MCF 10A (cell line): Measurements from ENCODE around the gene SLC6A3. TPM values are rescaled to one million over a fixed set of nuclear protein-coding genes. Genes with fewer than 3 reads are reported as not detected.

Experiments
- BruUV-seq: library from RNA; stranded (reverse); fragments of 400-500 nt; replicated peaks from 2 replicates; lab custom pipeline; 2021; lab: Mats Ljungman, UMichigan
- CTCF ChIA-PET: fragments of 300-600 bp; sonication (Branson Sonifier 250); formaldehyde crosslinking; extraction: SDS; loops from one replicate; lab custom pipeline; 2021; ENCODE audit warnings: antibody characterized with exemption, inconsistent platforms; lab: Yijun Ruan, JAX
- POLR2A ChIA-PET: fragments of 300-600, 350-650 bp; sonication (Branson Sonifier 250); formaldehyde crosslinking; extraction: SDS; loops from one replicate; lab custom pipeline; 2020; ENCODE audit warnings: antibody characterized with exemption, inconsistent platforms; lab: Yijun Ruan, JAX
- DNase-seq: peaks from one replicate; pipeline ENCODE4 v3.0.0-alpha.2; 2018; ENCODE audit not compliant: unreplicated experiment
- H3K27ac Mint-ChIP-seq: one replicate; pipeline ENCODE4 v1.8.0; 2022; ENCODE audit warnings: mild to moderate bottlenecking, low read depth, mixed read lengths; ENCODE audit not compliant: unreplicated experiment
- H3K27me3 Mint-ChIP-seq: one replicate; pipeline ENCODE4 v1.8.0; 2022; ENCODE audit warnings: mixed read lengths; ENCODE audit not compliant: insufficient read depth, unreplicated experiment
- H3K36me3 Mint-ChIP-seq: one replicate; pipeline ENCODE4 v1.8.0; 2022; ENCODE audit warnings: mild to moderate bottlenecking, moderate library complexity, mixed read lengths; ENCODE audit not compliant: insufficient read depth, unreplicated experiment
- H3K4me1 Mint-ChIP-seq: one replicate; pipeline ENCODE4 v1.8.0; 2022; ENCODE audit warnings: mixed read lengths; ENCODE audit not compliant: insufficient read depth, unreplicated experiment
- H3K4me3 Mint-ChIP-seq: one replicate; pipeline ENCODE4 v1.8.0; 2022; ENCODE audit warnings: mild to moderate bottlenecking, moderate library complexity, mixed read lengths; ENCODE audit not compliant: unreplicated experiment
- H3K9me3 Mint-ChIP-seq: one replicate; pipeline ENCODE4 v1.8.0; 2022; ENCODE audit warnings: mixed read lengths; ENCODE audit not compliant: unreplicated experiment
- CTCF ChIP-seq: fragments of 200-600 bp; IDR thresholded peaks from one replicate; pipeline ENCODE4 v1.8.0; 2022; ENCODE audit warnings: antibody characterized with exemption, mild to moderate bottlenecking; ENCODE audit not compliant: unreplicated experiment
- intact Hi-C: fragments of 100-400 bp; cut with micrococcal nuclease; formaldehyde crosslinking; loops from 2 replicates; pipeline ENCODE4 v1.14.1; 2022
- total RNA-seq: library from RNA; stranded (reverse); gene quantifications from 2 replicates; pipeline ENCODE4 v1.2.3, GENCODE V29; 2022

Gene SLC6A3
- total RNA-seq, 1 experiment from 2014 or later: not detected

DNA sequence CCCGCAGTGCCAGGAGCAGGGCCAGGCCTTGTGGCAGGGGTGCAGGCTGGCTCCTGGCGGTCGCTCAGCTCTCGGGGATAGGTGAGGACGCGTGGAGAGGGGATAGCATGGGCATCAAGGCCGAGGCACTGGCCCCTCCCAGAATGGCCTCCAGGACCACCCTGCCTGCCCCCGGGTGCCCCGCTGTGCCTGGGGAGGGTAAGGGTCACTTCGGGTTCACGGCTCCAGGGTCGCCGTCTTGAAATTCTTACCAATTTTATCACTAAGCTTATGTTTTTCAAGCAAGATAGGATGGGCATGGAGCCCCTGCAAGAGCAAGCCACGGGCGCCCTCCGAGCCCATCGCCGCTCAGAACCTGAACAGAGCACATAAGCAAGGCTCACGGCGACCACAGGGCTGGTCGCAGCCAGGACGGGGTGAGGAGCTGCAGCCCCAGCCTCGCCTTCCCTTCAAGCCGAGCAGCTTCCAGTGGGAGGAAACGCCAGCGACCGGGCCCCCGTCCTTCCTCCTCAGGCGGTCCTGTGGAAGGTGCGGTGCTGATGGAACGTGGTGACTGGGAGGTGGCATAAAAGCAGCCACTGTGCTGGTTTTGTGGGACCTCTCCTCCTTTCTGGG is 86.1 kb downstream of the SLC6A3 start:
- Mint-ChIP-seq H3K4me1 (no peaks in the 10 kb centered on the region), H3K27me3 (peaks cover 54% of the 10 kb centered on the region), H3K27ac (no peak overlapping the region), H3K4me3 (no peak overlapping the region), H3K9me3 (no peaks in the 10 kb centered on the region), H3K36me3 (peaks cover 5% of the 10 kb centered on the region)
- ChIA-PET POLR2A (no interaction called here), CTCF (no interaction called here)
- TF ChIP-seq CTCF: no peak
- DNase-seq: no peak
- BruUV-seq: no TSS peak
- intact Hi-C loops: loop anchor here (10.0 kb wide), 1 partner anchor 286 kb away; no protein-coding TSS in a partner anchor

- H3K4me1 Mint-ChIP-seq: no peaks in the 10 kb centered on the region
- peaks cover 54% of the 10 kb centered on the region for H3K27me3 Mint-ChIP-seq
- intact Hi-C loops: loop anchor here (10.0 kb wide), 1 partner anchor 286 kb away; no protein-coding TSS in a partner anchor
- no TSS peak for BruUV-seq
- H3K9me3 Mint-ChIP-seq: no peaks in the 10 kb centered on the region
- H3K36me3 Mint-ChIP-seq: peaks cover 5% of the 10 kb centered on the region
- no peak overlapping the region for H3K27ac Mint-ChIP-seq
- TF ChIP-seq CTCF: no peak
- POLR2A ChIA-PET: no interaction called here
- CTCF ChIA-PET: no interaction called here
- no peak for DNase-seq
- H3K4me3 Mint-ChIP-seq: no peak overlapping the region
Measured at GRCh38 chr5:1358726-1359025, 86.6 kb downstream of the SLC6A3 start.

DNA sequence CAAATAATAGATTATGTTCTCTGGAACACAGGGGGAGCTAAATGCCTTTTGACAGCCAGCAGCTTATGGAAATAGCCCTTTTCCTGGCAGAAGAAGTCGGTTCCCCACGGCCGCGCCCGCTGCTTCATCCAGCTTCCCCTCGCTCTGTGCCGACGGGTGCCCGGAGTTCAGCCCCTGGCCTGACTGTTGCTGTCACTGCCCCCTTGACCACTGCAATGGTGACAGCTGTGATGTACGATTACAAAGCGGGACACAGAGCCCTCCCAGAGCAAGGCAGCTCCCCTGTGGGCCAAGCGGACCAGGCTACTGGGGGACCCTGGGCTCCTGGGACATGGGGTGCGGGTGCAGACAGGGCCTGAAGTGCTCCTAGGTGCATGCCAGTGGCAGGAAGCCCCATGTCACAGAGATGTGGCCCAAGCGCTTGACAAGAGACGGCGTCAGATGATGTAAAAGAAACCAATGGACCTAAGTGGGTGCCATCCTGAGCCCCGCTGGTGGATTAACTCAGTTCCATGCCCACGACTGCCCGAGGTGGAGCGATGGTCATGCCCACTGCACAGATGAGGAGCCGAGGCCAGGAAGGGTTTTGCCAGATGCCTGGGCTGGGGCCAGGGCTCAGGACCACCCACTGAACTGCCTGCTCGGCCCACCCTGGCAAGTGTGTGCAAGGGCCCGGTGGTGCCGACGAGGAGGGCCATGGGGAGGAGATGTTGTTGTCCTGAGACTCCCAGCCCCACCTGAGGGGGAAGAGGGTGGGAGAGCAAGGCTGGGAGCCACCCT is 87.1 kb downstream of the SLC6A3 start:
- Mint-ChIP-seq H3K4me3 (no peak overlapping the region), H3K27ac (no peak overlapping the region), H3K36me3 (peaks cover 5% of the 10 kb centered on the region), H3K9me3 (no peaks in the 10 kb centered on the region), H3K27me3 (peaks cover 54% of the 10 kb centered on the region), H3K4me1 (no peaks in the 10 kb centered on the region)
- CTCF ChIA-PET: no interaction called here
- no peak for TF ChIP-seq CTCF
- POLR2A ChIA-PET: interaction anchor here (0.6 kb wide), 1 partner anchor 57 kb away, joined by 3 read pairs; no protein-coding TSS in a partner anchor
- no TSS peak for BruUV-seq
- DNase-seq: no peak
- intact Hi-C loops: loop anchor here (10.0 kb wide), 1 partner anchor 287 kb away; no protein-coding TSS in a partner anchor
